Activated CD8-positive, alpha-beta T cell treated with anti-CD3 and anti-CD28 coated beads for 36 hours (primary cell): Measurements from ENCODE around the gene CARM1. TPM values are rescaled to one million over a fixed set of nuclear protein-coding genes. Genes with fewer than 3 reads are reported as not detected.

ENCODE experiments used
- ATAC-seq: fragments of 200-7000 bp; cut with Tn5 transposase; one replicate; pipeline ENCODE4 v1.10.0; 2021; ENCODE audit warnings: mild to moderate bottlenecking, moderate library complexity
- CTCF ChIA-PET: fragments of 350-600 bp; sonication (Branson Sonifier 250); formaldehyde crosslinking; loops from one replicate; lab custom pipeline; 2021; ENCODE audit warnings: antibody characterized with exemption; lab: Charles Lee
- POLR2A ChIA-PET: fragments of 350-600 bp; sonication (Branson Sonifier 250); formaldehyde crosslinking; loops from one replicate; lab custom pipeline; 2021; ENCODE audit warnings: antibody characterized with exemption; lab: Charles Lee
- DNase-seq: peaks from one replicate; pipeline ENCODE4 v3.0.0-alpha.2; 2020
- H3K27ac Mint-ChIP-seq: one replicate; pipeline ENCODE4 v1.8.0; 2021; ENCODE audit warnings: mild to moderate bottlenecking, mixed read lengths
- H3K27me3 Mint-ChIP-seq: one replicate; pipeline ENCODE4 v1.8.0; 2021; ENCODE audit warnings: mixed read lengths
- H3K36me3 Mint-ChIP-seq: one replicate; pipeline ENCODE4 v1.8.0; 2021; ENCODE audit warnings: low read depth, mixed read lengths
- H3K4me1 Mint-ChIP-seq: one replicate; pipeline ENCODE4 v1.8.0; 2021; ENCODE audit warnings: low read depth, mixed read lengths
- H3K4me3 Mint-ChIP-seq: one replicate; pipeline ENCODE4 v1.8.0; 2021; ENCODE audit warnings: mild to moderate bottlenecking, moderate library complexity, mixed read lengths
- H3K9me3 Mint-ChIP-seq: one replicate; pipeline ENCODE4 v1.8.0; 2021; ENCODE audit warnings: mixed read lengths
- CTCF ChIP-seq: fragments of 200-600 bp; IDR thresholded peaks from one replicate; pipeline ENCODE4 v1.8.0; 2022; ENCODE audit warnings: antibody characterized with exemption, mild to moderate bottlenecking
- intact Hi-C: fragments of 100-400 bp; cut with micrococcal nuclease; formaldehyde crosslinking; loops from one replicate; pipeline ENCODE4 v1.10.0; 2022
- microRNA-seq: library from miRNA; unstranded; fragments of <30 nt; microRNA quantifications from one replicate; pipeline ENCODE4 v1.2.0, GENCODE V29; 2022; ENCODE audit warnings: borderline microRNAs expressed, borderline replicate concordance
- total RNA-seq, 2 experiments: library from RNA; stranded (reverse); gene quantifications; one replicate each; pipeline ENCODE4 v1.2.3, GENCODE V29; 2021

CARM1 gene
- total RNA-seq, 2 experiments from 2014 or later = 95.1 to 95.4 TPM

GRCh38 chr19:10965398-10965797, 94.0 kb downstream of the CARM1 start:
- Mint-ChIP-seq H3K27ac (no peak overlapping the region), H3K9me3 (no peaks in the 10 kb centered on the region), H3K4me3 (no peak overlapping the region), H3K27me3 (no peaks in the 10 kb centered on the region), H3K4me1 (peaks cover 53% of the 10 kb centered on the region), H3K36me3 (peaks cover 11% of the 10 kb centered on the region)
- DNase-seq (no peak), ATAC-seq (no peak)
- ChIA-PET CTCF (interaction anchor here (2.1 kb wide), 1 partner anchor 21 kb away, joined by 7 read pairs; no protein-coding TSS in a partner anchor), POLR2A (interaction anchor here (0.8 to 1.4 kb wide), 2 partner anchors 32 to 124 kb away, joined by 3 read pairs; partner anchors contain the start of gene LDLR)
- intact Hi-C loops = no loop called here
- no peak for TF ChIP-seq CTCF

- ChIA-PET CTCF (interaction anchor here (0.7 to 2.1 kb wide), 3 partner anchors 22 to 31 kb away, joined by 3 to 9 read pairs (median 7); no protein-coding TSS in a partner anchor), POLR2A (interaction anchor here (0.6 kb wide), 1 partner anchor 169 kb away, joined by 3 read pairs; no protein-coding TSS in a partner anchor)
- H3K4me3 Mint-ChIP-seq = no peak overlapping the region
- H3K36me3 Mint-ChIP-seq = peaks cover 11% of the 10 kb centered on the region
- peaks cover 55% of the 10 kb centered on the region for H3K4me1 Mint-ChIP-seq
- no peak for TF ChIP-seq CTCF
- DNase-seq (no peak), ATAC-seq (no peak)
- no peak overlapping the region for H3K27ac Mint-ChIP-seq
- H3K9me3 Mint-ChIP-seq = no peaks in the 10 kb centered on the region
- intact Hi-C loops = no loop called here
- H3K27me3 Mint-ChIP-seq = no peaks in the 10 kb centered on the region
Observed at GRCh38 chr19:10966809-10967208, 95.5 kb downstream of the CARM1 start.

- peaks cover 46% of the 10 kb centered on the region for H3K4me1 Mint-ChIP-seq
- peaks cover 10% of the 10 kb centered on the region for H3K36me3 Mint-ChIP-seq
- TF ChIP-seq CTCF = no peak
- H3K9me3 Mint-ChIP-seq = no peaks in the 10 kb centered on the region
- intact Hi-C loops = no loop called here
- H3K27ac Mint-ChIP-seq = no peak overlapping the region
- no peak for DNase-seq
- H3K4me3 Mint-ChIP-seq = no peak overlapping the region
- POLR2A ChIA-PET = interaction anchor here (0.7 kb wide), 1 partner anchor 33 kb away, joined by 3 read pairs; no protein-coding TSS in a partner anchor
- CTCF ChIA-PET = interaction anchor here (1.1 to 1.8 kb wide), 2 partner anchors 14 to 27 kb away, joined by 3 to 8 read pairs; no protein-coding TSS in a partner anchor
- no peak for ATAC-seq
- H3K27me3 Mint-ChIP-seq = no peaks in the 10 kb centered on the region
Observed at GRCh38 chr19:10968527-10969135, 97.3 kb downstream of the CARM1 start.

GRCh38 chr19:10971107-10971726, 99.9 kb downstream of the CARM1 start:
- POLR2A ChIA-PET = no interaction called here
- CTCF ChIA-PET = interaction anchor here (2.2 kb wide), 1 partner anchor 28 kb away, joined by 8 read pairs; no protein-coding TSS in a partner anchor
- H3K27me3 Mint-ChIP-seq = no peaks in the 10 kb centered on the region
- no peaks in the 10 kb centered on the region for H3K9me3 Mint-ChIP-seq
- H3K27ac Mint-ChIP-seq = no peak overlapping the region
- no peak for TF ChIP-seq CTCF
- no peak for ATAC-seq
- intact Hi-C loops = no loop called here
- no peak for DNase-seq
- peaks cover 5% of the 10 kb centered on the region for H3K36me3 Mint-ChIP-seq
- H3K4me3 Mint-ChIP-seq = no peak overlapping the region
- H3K4me1 Mint-ChIP-seq = peaks cover 41% of the 10 kb centered on the region

Small RNA genes lying within 50 kb of the gene (microRNA-seq; reads per million reads assigned to microRNA genes)
- not detected for gene MIR6793

Other genes with a start within 250 kb of the CARM1 start
- gene SLC44A2, start 246.0 kb upstream of the CARM1 start, total RNA-seq = 10 to 100 TPM; 66.0 to 71.4 TPM
- gene ILF3, start 217.2 kb upstream of the CARM1 start, total RNA-seq = 100 to 1,000 TPM; 435 to 450 TPM
- 10 to 100 TPM; 56.8 to 61.8 TPM for gene QTRT1, start 170.1 kb upstream of the CARM1 start, total RNA-seq
- gene DNM2, start 153.5 kb upstream of the CARM1 start, total RNA-seq = 100 to 1,000 TPM; 151 to 153 TPM
- 10 to 100 TPM; 12.9 to 15.0 TPM for gene TMED1, start 35.3 kb upstream of the CARM1 start, total RNA-seq
- gene C19orf38, start 23.1 kb upstream of the CARM1 start, total RNA-seq = 1 to 10 TPM; 1.2 to 1.3 TPM
- 10 to 100 TPM; 21.7 to 24.4 TPM for gene YIPF2, start 57.1 kb downstream of the CARM1 start, total RNA-seq
- gene TIMM29, start 57.3 kb downstream of the CARM1 start, total RNA-seq = 10 to 100 TPM; 14.7 to 17.7 TPM
- gene SMARCA4, start 89.5 kb downstream of the CARM1 start, total RNA-seq = 10 to 100 TPM; 97.0 to 98.7 TPM
- 10 to 100 TPM; 54.7 to 56.5 TPM for gene LDLR, start 217.9 kb downstream of the CARM1 start, total RNA-seq